Measurements from ENCODE around the gene ERF.

Gene ERF

GRCh38 chr19:42234364-42234763 lies 20.6 kb downstream of the ERF start:
- no peak for FAIRE-seq

- no peak for FAIRE-seq
Observed at GRCh38 chr19:42233678-42234292, 21.1 kb downstream of the ERF start.

GRCh38 chr19:42233106-42233505 lies 21.8 kb downstream of the ERF start:
- FAIRE-seq: no peak

GRCh38 chr19:42232435-42232834 lies 22.5 kb downstream of the ERF start:
- FAIRE-seq: no peak

GRCh38 chr19:42230571-42230970 lies 24.4 kb downstream of the ERF start:
- FAIRE-seq: no peak

- no peak for FAIRE-seq
Observed at GRCh38 chr19:42229855-42230351, 25.0 kb downstream of the ERF start.

- FAIRE-seq: no peak
Observed at GRCh38 chr19:42229301-42229854, 25.6 kb downstream of the ERF start.

GRCh38 chr19:42228641-42229040 lies 26.3 kb downstream of the ERF start:
- no peak for FAIRE-seq

- no peak for FAIRE-seq
Observed at GRCh38 chr19:42226886-42227285, 28.0 kb downstream of the ERF start.

- no peak for FAIRE-seq
Observed at GRCh38 chr19:42225718-42226292, 29.1 kb downstream of the ERF start.

- FAIRE-seq: no peak
Observed at GRCh38 chr19:42224940-42225717, 29.8 kb downstream of the ERF start.

GRCh38 chr19:42220751-42221097 lies 34.2 kb downstream of the ERF start:
- FAIRE-seq: no peak

GRCh38 chr19:42219812-42220750 lies 34.8 kb downstream of the ERF start, which contains the start of gene ZNF526:
ZNF526 (plus strand) TSS chr19:42220312; CDS start chr19:42224404, 4,092 bp downstream.
- FAIRE-seq: no peak

GRCh38 chr19:42217520-42218437 lies 37.1 kb downstream of the ERF start, which contains the start of gene DEDD2:
DEDD2 (minus strand) TSS chr19:42217677; CDS start chr19:42217007, 670 bp downstream.
- FAIRE-seq: no peak

GRCh38 chr19:42216653-42217519 lies 38.0 kb downstream of the ERF start:
- no peak for FAIRE-seq

GRCh38 chr19:42214810-42215485 lies 40.0 kb downstream of the ERF start:
- no peak for FAIRE-seq

- no peak for FAIRE-seq
Observed at GRCh38 chr19:42212886-42213285, 42.0 kb downstream of the ERF start.

- FAIRE-seq: no peak
Observed at GRCh38 chr19:42208612-42209011, 46.3 kb downstream of the ERF start.

- FAIRE-seq: no peak
Observed at GRCh38 chr19:42207767-42208271, 47.1 kb downstream of the ERF start.
